Stimulated activated CD8-positive, alpha-beta memory T cell treated with anti-CD3 and anti-CD28 coated beads, Interleukin-12 subunit alpha, Interleukin-12 subunit beta, amount 100 ng/mL, for 1 hour (primary cell): ENCODE results near the gene SAPCD2.

ENCODE experiments used
- DNase-seq: peaks from one replicate; pipeline ENCODE4 v3.0.0-alpha.2; 2020; ENCODE audit warnings: low read depth

Gene SAPCD2

GRCh38 chr9:137017071-137017470 is 53.3 kb downstream of the SAPCD2 start:
- no peak for DNase-seq

DNA sequence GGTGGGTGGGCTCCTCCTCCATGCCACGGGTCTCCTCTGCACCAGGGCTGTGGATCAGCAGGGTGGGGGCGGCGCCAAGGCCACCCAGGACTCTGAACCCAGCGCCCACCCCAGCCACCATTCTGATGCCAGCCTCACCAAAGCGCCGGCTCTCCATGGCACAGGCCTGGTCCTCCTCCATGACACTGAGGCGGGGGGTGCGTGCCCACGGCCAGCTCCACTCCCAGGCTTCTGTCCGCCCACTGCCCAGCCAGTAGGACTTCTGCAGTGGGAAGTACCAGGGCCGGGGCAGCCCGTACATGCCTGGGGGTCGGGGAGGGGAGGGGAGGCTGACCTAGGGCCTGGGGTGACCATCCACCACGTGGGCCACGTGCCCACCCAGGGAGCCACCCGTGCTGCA is 53.9 kb downstream of the SAPCD2 start:
- DNase-seq: no peak

DNA sequence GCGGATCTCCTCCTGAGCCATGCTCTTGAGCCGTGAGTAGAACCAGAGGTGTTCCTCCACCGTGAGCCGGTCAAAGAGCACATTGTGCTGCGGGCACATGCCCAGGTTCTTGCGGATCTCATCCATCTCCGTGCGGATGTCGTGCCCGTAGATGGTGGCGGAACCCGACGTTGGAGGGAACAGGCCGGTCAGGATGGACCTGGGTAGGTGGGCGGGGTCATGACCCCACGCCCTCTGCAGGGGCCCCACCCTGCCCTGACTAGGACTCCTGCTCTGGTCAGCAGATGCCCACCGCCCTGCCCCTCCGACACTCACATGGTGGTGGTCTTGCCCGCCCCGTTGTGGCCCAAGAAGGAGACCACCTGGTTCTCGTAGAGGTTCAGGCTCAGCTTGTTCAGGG is 54.4 kb downstream of the SAPCD2 start:
- no peak for DNase-seq

DNA sequence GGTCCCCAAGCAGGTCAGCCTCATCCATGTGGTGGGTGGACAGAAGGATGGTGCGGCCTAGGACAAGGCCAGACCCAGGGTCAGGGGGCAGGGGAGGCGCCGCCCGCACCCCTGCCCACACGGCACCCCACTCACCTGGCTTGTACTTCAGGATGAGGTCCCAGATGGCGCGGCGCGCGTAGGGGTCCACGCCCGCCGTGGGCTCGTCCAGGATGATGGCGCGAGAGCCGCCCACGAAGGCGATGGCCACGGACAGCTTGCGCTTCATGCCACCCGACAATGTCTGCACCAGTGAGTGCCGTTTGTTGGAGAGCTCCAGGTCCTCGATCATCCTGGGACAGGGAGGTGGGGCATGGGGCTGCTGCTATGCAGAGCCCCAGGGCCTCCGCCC is 54.8 kb downstream of the SAPCD2 start:
- DNase-seq: no peak

GRCh38 chr9:137014776-137015539 is 55.4 kb downstream of the SAPCD2 start:
- no peak for DNase-seq

GRCh38 chr9:137014166-137014565 is 56.2 kb downstream of the SAPCD2 start:
- DNase-seq: no peak

DNA sequence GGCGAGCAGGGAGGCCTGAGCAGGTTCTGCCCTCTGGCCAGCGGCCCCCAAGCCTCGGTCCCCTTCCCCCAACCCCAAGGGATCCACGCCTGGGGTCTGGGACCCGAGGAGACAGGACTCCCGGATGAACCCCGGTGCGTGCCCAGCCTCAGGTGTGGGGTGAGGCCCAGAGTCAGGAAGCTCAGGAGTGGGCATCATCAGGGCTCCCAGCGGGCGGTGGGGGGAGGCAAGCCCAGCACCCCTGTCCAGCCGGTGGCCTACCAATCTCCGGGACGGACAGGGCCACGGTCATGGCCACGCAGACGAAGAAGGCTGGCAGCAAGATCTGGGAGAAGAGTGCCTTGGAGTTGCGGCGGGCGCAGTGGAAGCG is 56.8 kb downstream of the SAPCD2 start:
- DNase-seq: no peak

- no peak for DNase-seq
Observed at GRCh38 chr9:137012694-137013570, 57.4 kb downstream of the SAPCD2 start.
